ENCODE results near the gene FN3K.

Gene FN3K

GRCh38 chr17:82779541-82779940, 44.1 kb downstream of the FN3K start:
- TF ChIP-seq, protein P1, sequence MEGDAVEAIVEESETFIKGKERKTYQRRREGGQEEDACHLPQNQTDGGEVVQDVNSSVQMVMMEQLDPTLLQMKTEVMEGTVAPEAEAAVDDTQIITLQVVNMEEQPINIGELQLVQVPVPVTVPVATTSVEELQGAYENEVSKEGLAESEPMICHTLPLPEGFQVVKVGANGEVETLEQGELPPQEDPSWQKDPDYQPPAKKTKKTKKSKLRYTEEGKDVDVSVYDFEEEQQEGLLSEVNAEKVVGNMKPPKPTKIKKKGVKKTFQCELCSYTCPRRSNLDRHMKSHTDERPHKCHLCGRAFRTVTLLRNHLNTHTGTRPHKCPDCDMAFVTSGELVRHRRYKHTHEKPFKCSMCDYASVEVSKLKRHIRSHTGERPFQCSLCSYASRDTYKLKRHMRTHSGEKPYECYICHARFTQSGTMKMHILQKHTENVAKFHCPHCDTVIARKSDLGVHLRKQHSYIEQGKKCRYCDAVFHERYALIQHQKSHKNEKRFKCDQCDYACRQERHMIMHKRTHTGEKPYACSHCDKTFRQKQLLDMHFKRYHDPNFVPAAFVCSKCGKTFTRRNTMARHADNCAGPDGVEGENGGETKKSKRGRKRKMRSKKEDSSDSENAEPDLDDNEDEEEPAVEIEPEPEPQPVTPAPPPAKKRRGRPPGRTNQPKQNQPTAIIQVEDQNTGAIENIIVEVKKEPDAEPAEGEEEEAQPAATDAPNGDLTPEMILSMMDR (IDR thresholded peaks at IDR 0.05; ENCODE audit: low read depth, low read length, poor library complexity, severe bottlenecking): no peak
- no peak for TF ChIP-seq EZH2phosphoT487 (IDR thresholded peaks at IDR 0.05; ENCODE audit: borderline replicate concordance, low read length)
- Histone ChIP-seq H3K27me3 (ENCODE audit: control insufficient read depth, low read length) (no peaks in the 10 kb centered on the region), H3K79me2 (ENCODE audit: control insufficient read depth, low read length) (no peaks in the 10 kb centered on the region), H4K20me1 (ENCODE audit: control insufficient read depth, insufficient read depth, low read depth, low read length) (no peaks in the 10 kb centered on the region), H3K9me3 (ENCODE audit: control insufficient read depth, insufficient read depth, low read length) (no peaks in the 10 kb centered on the region), H3K27ac (ENCODE audit: low read depth, low read length) (no peak overlapping the region), H3K4me1 (ENCODE audit: control insufficient read depth, low read length) (peaks cover 19% of the 10 kb centered on the region), H3K36me3 (ENCODE audit: control insufficient read depth, low read length) (peaks cover 42% of the 10 kb centered on the region), H3K9me2 (replicated peaks; ENCODE audit: control insufficient read depth, low read length) (no peaks in the 10 kb centered on the region), H3K4me2 (ENCODE audit: low read length) (no peak overlapping the region), H3F3A (ENCODE audit: control insufficient read depth, insufficient read depth) (peaks cover 4% of the 10 kb centered on the region; the same call in 1 of the 2 replicates), H3K4me3 (ENCODE audit: low read length) (no peak overlapping the region)

- Histone ChIP-seq H3K79me2 (ENCODE audit: control insufficient read depth, low read length) (no peaks in the 10 kb centered on the region), H3K4me3 (ENCODE audit: low read length) (no peak overlapping the region), H3K27me3 (ENCODE audit: control insufficient read depth, low read length) (no peaks in the 10 kb centered on the region), H3K4me1 (ENCODE audit: control insufficient read depth, low read length) (peaks cover 15% of the 10 kb centered on the region), H3K9me3 (ENCODE audit: control insufficient read depth, insufficient read depth, low read length) (no peaks in the 10 kb centered on the region), H3K4me2 (ENCODE audit: low read length) (no peak overlapping the region), H3K27ac (ENCODE audit: low read depth, low read length) (no peak overlapping the region), H3K36me3 (ENCODE audit: control insufficient read depth, low read length) (peaks cover 42% of the 10 kb centered on the region), H3K9me2 (replicated peaks; ENCODE audit: control insufficient read depth, low read length) (no peaks in the 10 kb centered on the region), H4K20me1 (ENCODE audit: control insufficient read depth, insufficient read depth, low read depth, low read length) (no peaks in the 10 kb centered on the region), H3F3A (ENCODE audit: control insufficient read depth, insufficient read depth) (peaks cover 4% of the 10 kb centered on the region; the same call in 1 of the 2 replicates)
- TF ChIP-seq EZH2phosphoT487 (IDR thresholded peaks at IDR 0.05; ENCODE audit: borderline replicate concordance, low read length): no peak
- TF ChIP-seq, protein P1 (IDR thresholded peaks at IDR 0.05; ENCODE audit: low read depth, low read length, poor library complexity, severe bottlenecking): no peak
Measured at GRCh38 chr17:82780195-82780594, 44.8 kb downstream of the FN3K start.

GRCh38 chr17:82780971-82781893, 45.8 kb downstream of the FN3K start:
- no peak for TF ChIP-seq EZH2phosphoT487 (IDR thresholded peaks at IDR 0.05; ENCODE audit: borderline replicate concordance, low read length)
- TF ChIP-seq, protein P1 (IDR thresholded peaks at IDR 0.05; ENCODE audit: low read depth, low read length, poor library complexity, severe bottlenecking): no peak
- Histone ChIP-seq H3K27ac (ENCODE audit: low read depth, low read length) (no peak overlapping the region), H3K36me3 (ENCODE audit: control insufficient read depth, low read length) (peaks cover 37% of the 10 kb centered on the region), H3K4me1 (ENCODE audit: control insufficient read depth, low read length) (peaks cover 9% of the 10 kb centered on the region), H3K9me3 (ENCODE audit: control insufficient read depth, insufficient read depth, low read length) (no peaks in the 10 kb centered on the region), H3K27me3 (ENCODE audit: control insufficient read depth, low read length) (no peaks in the 10 kb centered on the region), H3K4me2 (ENCODE audit: low read length) (no peak overlapping the region), H4K20me1 (ENCODE audit: control insufficient read depth, insufficient read depth, low read depth, low read length) (no peaks in the 10 kb centered on the region), H3K4me3 (ENCODE audit: low read length) (no peak overlapping the region), H3K79me2 (ENCODE audit: control insufficient read depth, low read length) (no peaks in the 10 kb centered on the region), H3F3A (ENCODE audit: control insufficient read depth, insufficient read depth) (peaks cover 4% of the 10 kb centered on the region; the same call in 1 of the 2 replicates), H3K9me2 (replicated peaks; ENCODE audit: control insufficient read depth, low read length) (no peaks in the 10 kb centered on the region)
